GM23248 (cell line): ENCODE results near the gene BLMH.

ENCODE experiments used
- EZH2 ChIP-seq: fragments of 200-600 bp; sonication (generic); IDR thresholded peaks from 2 replicates; pipeline ENCODE4 v1.6.1; 2018; ENCODE audit warnings: antibody characterized with exemption, mild to moderate bottlenecking; ENCODE audit not compliant: insufficient read depth, poor library complexity, severe bottlenecking
- EZH2phosphoT487 ChIP-seq: fragments of 200-600 bp; sonication (generic); IDR thresholded peaks from 2 replicates; pipeline ENCODE4 v1.6.1; 2018; ENCODE audit warnings: antibody characterized with exemption, moderate library complexity, mild to moderate bottlenecking, low read depth; ENCODE audit not compliant: insufficient read depth

DNA sequence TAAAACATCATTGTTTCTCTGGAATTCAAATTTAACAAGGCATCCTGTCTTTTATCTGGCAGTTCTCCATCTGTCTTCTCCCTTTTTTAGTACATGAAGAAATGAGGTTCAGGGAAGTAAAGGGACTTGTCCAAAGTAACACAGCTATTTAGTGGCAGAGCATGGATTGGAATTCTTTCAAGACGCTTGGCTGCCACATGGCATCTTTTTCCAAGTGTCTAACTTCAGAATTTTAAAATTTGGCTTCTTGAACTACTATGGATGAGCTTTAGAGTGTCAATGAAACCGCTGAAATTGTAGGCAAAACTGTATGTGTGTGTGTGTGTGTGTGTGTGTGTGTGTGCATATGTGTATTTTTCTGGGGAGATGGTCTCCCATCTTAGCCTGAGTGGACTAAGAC, 47.3 kb upstream of the BLMH start:
- TF ChIP-seq EZH2 = no peak
- TF ChIP-seq EZH2phosphoT487 = no peak
